B cell (primary cell): ENCODE data around the gene MYO1H.

Experiments
- EZH2 ChIP-seq: IDR thresholded peaks from 2 replicates; pipeline ENCODE4 v1.6.1; 2012; ENCODE audit warnings: borderline replicate concordance, low read depth, mild to moderate bottlenecking, moderate library complexity, low read length; ENCODE audit not compliant: insufficient read depth, poor library complexity, severe bottlenecking
- TF ChIP-seq, protein P1 (sequence below): fragments of 200-600 bp; IDR thresholded peaks from one replicate; pipeline ENCODE4 v1.8.0; 2022; ENCODE audit warnings: antibody characterized with exemption, mild to moderate bottlenecking

DNA sequence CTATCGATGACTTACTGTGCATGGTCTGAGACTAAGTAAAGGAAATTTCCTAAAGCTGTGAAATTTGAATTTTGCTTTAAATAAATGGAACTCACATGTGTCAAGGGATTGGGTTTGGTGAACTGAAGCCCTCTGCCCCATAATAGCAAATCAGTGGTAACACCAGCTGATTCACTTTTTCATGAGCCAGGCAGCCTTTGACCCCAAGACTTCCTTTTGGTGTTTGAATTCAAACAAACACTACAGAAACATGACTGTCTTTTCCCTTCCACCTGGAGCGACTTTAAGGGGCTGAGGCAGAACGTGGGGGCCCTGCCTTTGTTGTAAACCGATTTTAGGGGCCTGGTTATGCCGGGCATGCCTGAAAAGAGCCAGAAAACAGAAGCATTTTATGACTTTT, 100.6 kb downstream of the MYO1H start:
- TF ChIP-seq, protein P1, sequence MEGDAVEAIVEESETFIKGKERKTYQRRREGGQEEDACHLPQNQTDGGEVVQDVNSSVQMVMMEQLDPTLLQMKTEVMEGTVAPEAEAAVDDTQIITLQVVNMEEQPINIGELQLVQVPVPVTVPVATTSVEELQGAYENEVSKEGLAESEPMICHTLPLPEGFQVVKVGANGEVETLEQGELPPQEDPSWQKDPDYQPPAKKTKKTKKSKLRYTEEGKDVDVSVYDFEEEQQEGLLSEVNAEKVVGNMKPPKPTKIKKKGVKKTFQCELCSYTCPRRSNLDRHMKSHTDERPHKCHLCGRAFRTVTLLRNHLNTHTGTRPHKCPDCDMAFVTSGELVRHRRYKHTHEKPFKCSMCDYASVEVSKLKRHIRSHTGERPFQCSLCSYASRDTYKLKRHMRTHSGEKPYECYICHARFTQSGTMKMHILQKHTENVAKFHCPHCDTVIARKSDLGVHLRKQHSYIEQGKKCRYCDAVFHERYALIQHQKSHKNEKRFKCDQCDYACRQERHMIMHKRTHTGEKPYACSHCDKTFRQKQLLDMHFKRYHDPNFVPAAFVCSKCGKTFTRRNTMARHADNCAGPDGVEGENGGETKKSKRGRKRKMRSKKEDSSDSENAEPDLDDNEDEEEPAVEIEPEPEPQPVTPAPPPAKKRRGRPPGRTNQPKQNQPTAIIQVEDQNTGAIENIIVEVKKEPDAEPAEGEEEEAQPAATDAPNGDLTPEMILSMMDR, result no peak
- no peak for TF ChIP-seq EZH2
